Measurements from ENCODE around the gene ST6GAL1. TPM values are rescaled to one million over a fixed set of nuclear protein-coding genes. Genes with fewer than 3 reads are reported as not detected.

Gene ST6GAL1
- total RNA-seq, 2 donors from 2014 or later: 57.2 to 81.8 TPM

DNA sequence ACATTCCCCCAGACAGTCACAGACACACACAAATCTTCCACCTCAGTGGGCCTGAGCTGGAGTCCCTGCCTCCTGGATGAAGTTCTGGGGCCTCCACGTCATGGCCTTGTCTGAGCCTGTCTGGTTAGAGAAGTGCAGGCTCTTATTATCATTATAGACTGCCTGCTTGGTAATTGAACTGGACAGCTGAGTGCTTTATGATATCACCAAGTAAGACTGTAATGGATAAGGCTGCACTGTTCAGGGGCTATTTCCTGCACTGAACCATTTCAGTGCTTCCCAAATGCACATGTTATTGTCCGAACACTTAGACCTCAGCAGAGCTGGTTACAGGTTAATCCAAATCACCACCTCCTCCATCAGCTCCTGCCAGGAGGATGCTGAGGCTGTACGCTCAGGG, 8.7 kb upstream of the ST6GAL1 start:
- H3K27me3 ChIP-seq: no peaks in the 10 kb centered on the region
- H3K36me3 ChIP-seq: no peaks in the 10 kb centered on the region
- H3K4me1 ChIP-seq: no peaks in the 10 kb centered on the region
- intact Hi-C loops (cut with DNase I): no loop called here
- no peak overlapping the region for H3K27ac ChIP-seq
- TF ChIP-seq, protein P1, sequence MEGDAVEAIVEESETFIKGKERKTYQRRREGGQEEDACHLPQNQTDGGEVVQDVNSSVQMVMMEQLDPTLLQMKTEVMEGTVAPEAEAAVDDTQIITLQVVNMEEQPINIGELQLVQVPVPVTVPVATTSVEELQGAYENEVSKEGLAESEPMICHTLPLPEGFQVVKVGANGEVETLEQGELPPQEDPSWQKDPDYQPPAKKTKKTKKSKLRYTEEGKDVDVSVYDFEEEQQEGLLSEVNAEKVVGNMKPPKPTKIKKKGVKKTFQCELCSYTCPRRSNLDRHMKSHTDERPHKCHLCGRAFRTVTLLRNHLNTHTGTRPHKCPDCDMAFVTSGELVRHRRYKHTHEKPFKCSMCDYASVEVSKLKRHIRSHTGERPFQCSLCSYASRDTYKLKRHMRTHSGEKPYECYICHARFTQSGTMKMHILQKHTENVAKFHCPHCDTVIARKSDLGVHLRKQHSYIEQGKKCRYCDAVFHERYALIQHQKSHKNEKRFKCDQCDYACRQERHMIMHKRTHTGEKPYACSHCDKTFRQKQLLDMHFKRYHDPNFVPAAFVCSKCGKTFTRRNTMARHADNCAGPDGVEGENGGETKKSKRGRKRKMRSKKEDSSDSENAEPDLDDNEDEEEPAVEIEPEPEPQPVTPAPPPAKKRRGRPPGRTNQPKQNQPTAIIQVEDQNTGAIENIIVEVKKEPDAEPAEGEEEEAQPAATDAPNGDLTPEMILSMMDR (IDR thresholded peaks at IDR 0.05): no peak
- H3K9me3 ChIP-seq: no peaks in the 10 kb centered on the region
- no peak overlapping the region for H3K9ac ChIP-seq (ENCODE audit: low read depth in 2 of 2, low read length in 2 of 2)
- DNase-seq: no peak
- H3K4me3 ChIP-seq: no peak overlapping the region

DNA sequence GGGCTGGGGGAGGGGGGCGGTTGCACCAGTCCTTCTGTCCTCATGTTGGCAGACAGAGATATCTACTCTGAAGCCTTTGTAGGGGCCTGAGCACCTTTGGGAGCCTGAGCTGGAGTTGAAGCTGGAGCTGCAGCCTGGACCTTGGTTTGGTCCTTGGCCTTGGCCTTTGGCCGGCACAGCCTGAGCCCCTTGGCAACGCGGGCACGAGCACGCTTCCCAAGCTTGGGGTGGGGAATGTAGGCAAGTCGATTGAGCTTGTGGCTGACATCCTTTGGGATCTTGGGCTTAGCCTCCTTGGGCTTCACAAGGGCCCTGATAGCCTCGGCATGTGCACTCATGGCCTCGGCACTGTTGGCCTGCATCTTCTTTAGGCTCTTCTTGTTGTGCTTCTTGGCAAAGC, 8.1 kb upstream of the ST6GAL1 start:
- intact Hi-C loops (cut with DNase I): no loop called here
- Histone ChIP-seq H3K4me3 (no peak overlapping the region), H3K27me3 (no peaks in the 10 kb centered on the region), H3K9me3 (no peaks in the 10 kb centered on the region), H3K4me1 (no peaks in the 10 kb centered on the region), H3K36me3 (no peaks in the 10 kb centered on the region), H3K9ac (ENCODE audit: low read depth in 2 of 2, low read length in 2 of 2) (no peak overlapping the region), H3K27ac (no peak overlapping the region)
- TF ChIP-seq, protein P1 (IDR thresholded peaks at IDR 0.05): no peak
- DNase-seq: no peak

DNA sequence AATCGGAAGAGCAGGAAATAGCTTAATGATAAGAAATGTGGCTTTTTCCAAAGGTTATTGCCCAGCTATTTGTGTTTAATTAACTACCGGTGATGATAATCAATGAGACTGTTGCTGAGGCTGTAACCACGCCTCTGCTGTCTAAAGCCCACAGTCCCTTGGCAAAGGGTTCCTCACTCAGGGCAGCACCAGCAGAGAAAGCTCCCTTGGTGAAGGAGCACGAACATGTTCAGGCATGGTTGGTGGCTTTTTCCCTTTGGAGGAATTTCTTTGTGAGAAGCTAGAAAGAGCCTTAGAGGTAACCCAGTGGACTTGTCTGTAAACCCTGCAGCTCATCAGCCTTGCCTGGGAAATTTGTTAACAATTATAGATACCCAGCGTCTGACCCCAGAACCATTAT, 7.5 kb upstream of the ST6GAL1 start:
- H3K36me3 ChIP-seq: no peaks in the 10 kb centered on the region
- intact Hi-C loops (cut with DNase I): no loop called here
- H3K27me3 ChIP-seq: no peaks in the 10 kb centered on the region

DNA sequence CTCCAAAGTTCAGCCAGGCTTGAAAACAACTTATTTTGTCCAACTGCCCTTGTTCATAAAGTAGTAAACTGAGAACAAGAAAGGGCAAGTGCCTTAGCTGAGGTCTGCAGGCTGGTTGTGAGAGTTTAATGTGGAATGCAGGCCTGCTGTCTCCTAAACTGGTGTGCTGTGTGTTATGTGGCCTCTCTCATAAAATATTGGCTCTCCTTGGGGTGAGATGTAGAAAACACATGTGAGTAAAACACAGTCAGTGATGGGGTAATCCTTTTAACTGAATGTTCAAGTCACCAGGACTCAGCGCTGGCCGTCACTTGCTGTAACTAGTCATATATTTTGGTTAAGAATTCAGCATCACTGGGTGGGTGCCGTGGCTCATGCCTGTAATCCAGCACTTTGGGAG, 7.1 kb upstream of the ST6GAL1 start:
- Histone ChIP-seq H3K36me3 (no peaks in the 10 kb centered on the region), H3K4me3 (no peak overlapping the region), H3K27ac (no peak overlapping the region), H3K4me1 (no peaks in the 10 kb centered on the region), H3K27me3 (no peaks in the 10 kb centered on the region), H3K9ac (ENCODE audit: low read depth in 2 of 2, low read length in 2 of 2) (no peak overlapping the region), H3K9me3 (no peaks in the 10 kb centered on the region)
- no peak for DNase-seq
- TF ChIP-seq, protein P1 (IDR thresholded peaks at IDR 0.05): no peak
- intact Hi-C loops (cut with DNase I): no loop called here

More for the DNA sequence above, 7.5 kb upstream of the ST6GAL1 start:
- no peak overlapping the region for H3K4me3 ChIP-seq
- H3K9ac ChIP-seq (ENCODE audit: low read depth in 2 of 2, low read length in 2 of 2): no peak overlapping the region
- H3K9me3 ChIP-seq: no peaks in the 10 kb centered on the region
- H3K27ac ChIP-seq: no peak overlapping the region
- H3K4me1 ChIP-seq: no peaks in the 10 kb centered on the region
- no peak for DNase-seq
- TF ChIP-seq, protein P1 (IDR thresholded peaks at IDR 0.05): no peak

DNA sequence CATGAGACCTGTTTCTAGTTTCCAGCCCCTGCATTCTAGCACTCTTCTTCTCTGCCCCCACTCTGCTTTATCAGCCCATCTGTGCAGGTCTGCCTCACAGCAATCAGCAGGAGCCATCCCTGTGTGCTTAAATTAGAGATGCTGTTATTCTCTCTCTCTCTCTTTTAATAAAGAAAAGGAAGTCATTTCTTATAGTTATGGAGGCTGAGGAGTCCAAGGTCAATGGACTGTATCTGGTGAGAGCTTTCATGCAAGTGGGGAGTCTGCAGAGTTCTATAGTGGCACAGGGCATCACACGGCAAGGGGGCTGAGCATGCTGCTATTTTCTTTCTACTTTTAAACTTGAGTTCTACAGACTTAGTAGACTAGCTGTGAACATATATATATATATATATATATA, 4.5 kb upstream of the ST6GAL1 start:
- intact Hi-C loops (cut with DNase I): no loop called here
- H3K27me3 ChIP-seq: no peaks in the 10 kb centered on the region
- H3K4me1 ChIP-seq: no peaks in the 10 kb centered on the region
- no peaks in the 10 kb centered on the region for H3K36me3 ChIP-seq
- no peaks in the 10 kb centered on the region for H3K9me3 ChIP-seq
- H3K4me3 ChIP-seq: no peak overlapping the region
- no peak for DNase-seq
- H3K27ac ChIP-seq: no peak overlapping the region
- TF ChIP-seq, protein P1 (IDR thresholded peaks at IDR 0.05): no peak
- no peak overlapping the region for H3K9ac ChIP-seq (ENCODE audit: low read depth in 2 of 2, low read length in 2 of 2)

DNA sequence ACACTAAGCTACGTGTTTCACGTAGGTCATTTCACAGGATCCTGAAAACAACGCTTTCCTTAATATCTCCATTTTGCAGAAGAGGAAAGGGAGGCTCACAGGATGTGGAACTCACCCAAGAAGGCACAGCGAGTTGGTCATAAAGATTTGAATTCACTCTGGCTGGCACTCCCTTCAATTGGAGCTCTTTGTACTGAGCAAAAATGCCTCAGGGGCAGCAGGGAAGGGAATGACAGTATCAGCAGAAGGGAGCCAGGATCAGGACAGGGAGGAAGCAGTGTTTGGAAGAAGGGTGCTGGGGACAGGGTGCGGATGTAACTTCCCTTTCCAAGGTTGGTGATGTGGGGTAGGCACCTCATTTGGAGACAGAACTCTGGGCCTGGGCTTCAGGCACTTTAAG, 1.1 kb upstream of the ST6GAL1 start:
- no peak overlapping the region for H3K27ac ChIP-seq
- no peaks in the 10 kb centered on the region for H3K36me3 ChIP-seq
- H3K9me3 ChIP-seq: no peaks in the 10 kb centered on the region
- no peaks in the 10 kb centered on the region for H3K27me3 ChIP-seq
- no peak overlapping the region for H3K9ac ChIP-seq (ENCODE audit: low read depth in 2 of 2, low read length in 2 of 2)
- no peaks in the 10 kb centered on the region for H3K4me1 ChIP-seq
- TF ChIP-seq, protein P1 (IDR thresholded peaks at IDR 0.05): no peak
- intact Hi-C loops (cut with DNase I): no loop called here
- DNase-seq: no peak
- no peak overlapping the region for H3K4me3 ChIP-seq

All from colonic mucosa (tissue), 4 donors.